ENCODE data around the gene MFAP3L. TPM values are rescaled to one million over a fixed set of nuclear protein-coding genes. Genes with fewer than 3 reads are reported as not detected.

MFAP3L gene
- total RNA-seq (1 to 10 TPM; 4.7 to 4.8 TPM), polyA plus RNA-seq (ENCODE audit: insufficient read length in 6 of 6) (1 to 10 TPM; 2.1 to 3.0 (median 2.2) TPM)
- long read RNA-seq, donor 1, result 0 reads
- long read RNA-seq, donor 2, partial matches to known transcripts, result 0 of 2 reads
- long read RNA-seq, donor 2, other reads (novel, unspliced or antisense), result 0 of 2 reads
- long read RNA-seq, donor 3, result 0 reads
- long read RNA-seq, donor 4, result 0 reads
- long read RNA-seq, donor 5, result 0 reads
- long read RNA-seq, donor 6, partial matches to known transcripts, result 0 of 1 reads
- long read RNA-seq, donor 6, other reads (novel, unspliced or antisense), result 0 of 1 reads
- long read RNA-seq, donor 7, partial matches to known transcripts, result 0 of 1 reads
- long read RNA-seq, donor 7, other reads (novel, unspliced or antisense), result 0 of 1 reads
- long read RNA-seq, donor 8, result 0 reads
- long read RNA-seq, donor 9, result 0 reads
- long read RNA-seq, donor 10, partial matches to known transcripts, result 0 of 1 reads
- long read RNA-seq, donor 10, other reads (novel, unspliced or antisense), result 1 of 1 reads
- long read RNA-seq, donor 11, partial matches to known transcripts, result 0 of 1 reads
- long read RNA-seq, donor 11, other reads (novel, unspliced or antisense), result 0 of 1 reads
- long read RNA-seq, donor 12, result 0 reads

DNA sequence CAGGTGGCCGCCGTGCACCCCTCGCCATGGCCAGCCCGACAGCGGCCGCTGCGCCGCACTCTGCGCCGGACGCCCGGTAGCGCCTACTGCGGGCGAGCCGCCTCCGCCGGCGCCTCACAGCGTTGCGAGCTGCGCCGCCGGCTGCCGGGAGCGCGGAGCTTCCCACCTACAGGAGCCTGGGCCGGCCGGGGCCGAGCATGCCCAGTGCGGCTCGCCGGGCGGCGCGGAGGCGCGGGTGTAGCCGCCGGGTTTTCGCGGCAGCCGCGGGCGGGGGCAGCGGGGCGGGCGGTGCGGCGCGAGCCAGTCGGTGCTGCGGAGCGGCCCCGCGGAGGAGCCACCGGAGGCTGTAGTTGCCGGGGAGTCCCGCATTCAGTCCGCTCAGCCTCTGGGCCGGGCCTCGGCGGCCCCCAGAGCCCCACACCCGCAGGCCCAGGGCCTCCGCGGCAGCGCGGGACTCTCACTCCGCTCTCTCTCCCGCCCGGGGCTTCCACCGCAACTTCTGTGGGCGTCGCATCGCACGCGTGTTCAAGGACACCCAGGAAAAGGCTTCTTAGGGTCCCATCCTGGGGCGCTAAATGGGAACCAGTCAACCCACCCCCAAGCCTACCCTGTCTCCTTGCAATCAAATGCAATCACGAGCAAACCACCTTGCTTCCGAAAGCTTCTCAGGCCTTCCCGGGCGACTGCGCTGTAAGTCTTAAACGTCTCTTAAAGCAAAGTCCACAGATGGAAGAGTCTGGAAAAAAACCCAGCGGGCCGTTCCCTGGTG lies at the start of gene MFAP3L:
MFAP3L (minus strand) TSS at position 143 of the 769 bp plus-strand sequence. CDS start 20,518 bp downstream, outside the sequence.
- peak; percentile 94 for ATAC-seq
- intact Hi-C loops (cut with DNase I), result no loop called here

GRCh38 chr4:170071196-170071595 lies 45.0 kb upstream of the MFAP3L start:
- DNase-seq (no peak), ATAC-seq (no peak)
- no peak for TF ChIP-seq CTCF (IDR thresholded peaks at IDR 0.05)
- intact Hi-C loops (cut with DNase I), result no loop called here
- Histone ChIP-seq H3K4me1 (no peaks in the 10 kb centered on the region), H3K27ac (no peak overlapping the region), H3K36me3 (peaks cover 0 to 15% of the 10 kb centered on the region in 2 donors), H3K9me3 (no peaks in the 10 kb centered on the region), H3K27me3 (no peaks in the 10 kb centered on the region), H3K4me3 (no peak overlapping the region)

More for the DNA sequence above, at the start of gene MFAP3L:
- Histone ChIP-seq H3K36me3 (no peaks in the 10 kb centered on the region), H3K27ac (peak within 1 kb of the TSS; percentile 82 to 90), H3K27me3 (peaks cover 10 to 38% of the 10 kb centered on the region in 2 donors), H3K4me3 (peak within 1 kb of the TSS; percentile 77 to 95), H3K9me3 (no peaks in the 10 kb centered on the region), H3K4me1 (peaks cover 5 to 8% of the 10 kb centered on the region in 2 donors)
- no peak for TF ChIP-seq CTCF (IDR thresholded peaks at IDR 0.05)
- DNase-seq, result peak; percentile 75 to 98 (median 88)

DNA sequence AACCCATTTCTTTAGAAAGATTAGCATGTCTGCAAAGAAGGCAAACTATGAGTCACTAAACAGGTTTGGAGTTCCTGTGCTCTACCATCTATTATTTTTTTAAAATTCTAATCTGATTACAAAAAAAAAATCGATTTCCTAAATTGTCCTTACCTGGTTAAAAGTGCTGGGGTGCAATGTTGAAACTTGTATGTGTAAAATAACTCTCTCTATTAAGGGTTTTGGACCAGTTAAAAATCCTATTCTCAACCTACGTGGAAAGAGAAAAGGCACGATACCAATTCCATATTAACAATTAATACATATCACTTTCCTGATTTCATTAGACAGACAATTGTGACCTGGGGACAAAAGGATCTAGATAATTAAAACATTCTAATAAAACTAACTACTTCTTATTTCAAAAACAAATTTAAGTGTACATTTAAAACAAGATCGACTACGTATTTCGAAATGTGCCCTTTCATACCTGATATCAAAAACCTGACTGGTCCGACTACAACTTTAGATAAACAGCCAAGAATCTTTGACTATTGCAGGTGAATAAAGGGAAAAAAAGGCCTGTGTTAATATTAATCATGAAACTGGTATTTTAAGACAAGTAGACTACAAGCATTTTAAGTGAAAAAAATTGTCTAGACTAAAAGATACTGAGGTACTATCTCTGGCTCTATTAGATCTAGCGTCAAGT lies 42.4 kb upstream of the MFAP3L start:
- no peaks in the 10 kb centered on the region for H3K9me3 ChIP-seq
- H3K27me3 ChIP-seq, result no peaks in the 10 kb centered on the region
- H3K4me1 ChIP-seq, result no peaks in the 10 kb centered on the region
- no peak for ATAC-seq
- H3K27ac ChIP-seq, result no peak overlapping the region
- H3K4me3 ChIP-seq, result no peak overlapping the region
- H3K36me3 ChIP-seq, result peaks cover 0 to 15% of the 10 kb centered on the region in 2 donors
- DNase-seq, result no peak
- intact Hi-C loops (cut with DNase I), result no loop called here
- no peak for TF ChIP-seq CTCF (IDR thresholded peaks at IDR 0.05)

- no peak overlapping the region for H3K4me3 ChIP-seq
- peaks cover 0 to 3% of the 10 kb centered on the region in 2 donors for H3K36me3 ChIP-seq
- peak in 1 of 4 donors; percentile 7 for DNase-seq
- H3K9me3 ChIP-seq, result no peaks in the 10 kb centered on the region
- ATAC-seq, result no peak
- H3K4me1 ChIP-seq, result no peaks in the 10 kb centered on the region
- H3K27ac ChIP-seq, result no peak overlapping the region
- no peak for TF ChIP-seq CTCF (IDR thresholded peaks at IDR 0.05)
- intact Hi-C loops (cut with DNase I), result no loop called here
- H3K27me3 ChIP-seq, result no peaks in the 10 kb centered on the region
Observed at GRCh38 chr4:170059421-170059820, 33.2 kb upstream of the MFAP3L start.
